NK-92 (cell line): ENCODE measurements around the gene COX19.
"Not testable (repeated sequence)": the region's sequence is repeated elsewhere in the genome, so short reads cannot be mapped to it uniquely, and the experiment has no call there.

Source experiments
- DNase-seq: peaks from one replicate; lab custom pipeline; 2025; ENCODE audit not compliant: unreplicated experiment; lab: John Stamatoyannopoulos, UW

Gene COX19

GRCh38 chr7:962401-963081 lies 12.8 kb downstream of the COX19 start:
- DNase-seq = no peak

GRCh38 chr7:961546-962400 lies 13.6 kb downstream of the COX19 start:
- no peak for DNase-seq

- DNase-seq = not testable (repeated sequence)
These were observed 14.4 kb downstream of the COX19 start for GRCh38 chr7:960972-961371.

- DNase-seq = no peak
These were observed 15.0 kb downstream of the COX19 start for GRCh38 chr7:960269-960871.

GRCh38 chr7:959740-960139 lies 15.6 kb downstream of the COX19 start:
- DNase-seq = not testable (repeated sequence)

GRCh38 chr7:959271-959670 lies 16.1 kb downstream of the COX19 start:
- DNase-seq = no peak

GRCh38 chr7:958221-959200 lies 16.8 kb downstream of the COX19 start:
- no peak for DNase-seq

GRCh38 chr7:957418-958220 lies 17.7 kb downstream of the COX19 start:
- DNase-seq = no peak

GRCh38 chr7:956031-956430 lies 19.3 kb downstream of the COX19 start:
- no peak for DNase-seq

- DNase-seq = no peak
These were observed 20.8 kb downstream of the COX19 start, which contains the start of gene ADAP1 for GRCh38 chr7:954330-955238. Gene ADAP1 (minus strand): TSS chr7:954680. CDS start chr7:954477, 203 bp downstream.

- no peak for DNase-seq
These were observed 21.6 kb downstream of the COX19 start for GRCh38 chr7:953547-954327.

GRCh38 chr7:952548-953441 lies 22.6 kb downstream of the COX19 start:
- no peak for DNase-seq

- no peak for DNase-seq
These were observed 23.3 kb downstream of the COX19 start for GRCh38 chr7:951881-952547.

GRCh38 chr7:949021-949934 lies 26.1 kb downstream of the COX19 start:
- DNase-seq = no peak

GRCh38 chr7:947391-948210 lies 27.7 kb downstream of the COX19 start:
- DNase-seq = no peak
